NAMALWA (cell line): ENCODE measurements around the gene JPH2.
"Not testable (repeated sequence)": the region's sequence is repeated elsewhere in the genome, so short reads cannot be mapped to it uniquely, and the experiment has no call there.

Source experiments
- DNase-seq: peaks from one replicate; pipeline ENCODE4 v3.0.0-alpha.2; 2015; ENCODE audit warnings: low spot score

The JPH2 gene

DNA sequence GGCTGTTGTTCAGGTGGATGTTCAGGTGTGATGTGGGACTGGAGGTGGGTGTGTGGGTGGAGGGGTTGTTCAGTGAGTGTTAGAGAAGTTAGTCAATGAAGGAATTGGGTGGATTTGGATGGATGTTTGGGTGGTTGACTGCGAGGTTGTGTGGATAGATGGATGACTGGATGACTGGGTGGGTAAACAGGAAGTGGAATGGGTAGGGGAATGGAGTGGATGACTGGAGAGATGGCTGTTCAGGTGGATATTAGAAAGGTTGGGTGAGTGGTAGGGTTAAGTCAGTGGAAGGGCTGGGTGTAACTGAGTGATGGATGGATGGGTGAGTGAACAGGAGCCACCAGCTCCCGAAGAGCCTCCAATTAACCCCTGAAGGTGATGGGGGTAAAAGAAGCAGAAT, 27.9 kb downstream of the JPH2 start:
- no peak for DNase-seq

DNA sequence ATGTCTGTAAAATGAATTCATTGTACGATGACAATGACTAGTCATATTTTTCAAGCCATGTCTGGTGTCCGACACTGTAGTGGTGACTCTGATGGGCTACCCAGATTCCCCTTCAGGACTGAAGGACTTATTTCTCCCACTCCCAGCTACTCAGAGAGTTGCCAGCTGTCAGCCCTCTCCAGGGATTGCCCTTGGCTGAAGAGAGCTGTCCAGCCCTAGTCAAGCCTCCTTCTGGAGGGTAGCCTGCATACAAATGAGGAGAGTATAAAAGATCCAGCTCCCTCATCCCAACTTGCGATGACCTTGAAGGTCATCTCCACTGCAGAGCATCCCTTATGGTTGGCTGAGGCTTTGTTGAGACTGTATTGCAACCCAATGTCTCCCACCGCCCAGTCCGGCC, 29.9 kb downstream of the JPH2 start:
- no peak for DNase-seq

DNA sequence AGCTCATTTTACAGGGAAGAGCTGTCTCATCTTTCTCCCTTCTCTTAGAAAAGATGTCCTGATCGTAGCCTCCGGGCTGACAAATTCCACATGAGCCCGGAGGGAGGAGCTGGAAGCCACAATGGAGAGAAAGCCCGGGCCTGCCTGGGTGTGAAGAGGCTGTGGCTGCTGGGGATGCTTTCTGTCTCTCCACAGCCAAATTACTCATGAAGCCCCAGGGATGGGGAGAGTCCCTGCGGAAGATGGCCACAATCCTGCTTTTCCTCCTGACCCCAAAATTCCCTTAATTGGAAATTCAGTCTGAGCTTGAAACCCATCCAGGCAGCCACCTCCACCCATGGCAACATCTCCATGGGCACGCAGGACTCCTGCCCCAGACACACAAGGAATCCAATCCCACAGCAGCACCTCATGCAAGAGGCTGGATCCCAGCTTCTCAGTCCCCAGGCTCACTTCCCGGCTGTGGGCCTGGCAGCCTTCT, 32.4 kb downstream of the JPH2 start:
- DNase-seq = no peak

DNA sequence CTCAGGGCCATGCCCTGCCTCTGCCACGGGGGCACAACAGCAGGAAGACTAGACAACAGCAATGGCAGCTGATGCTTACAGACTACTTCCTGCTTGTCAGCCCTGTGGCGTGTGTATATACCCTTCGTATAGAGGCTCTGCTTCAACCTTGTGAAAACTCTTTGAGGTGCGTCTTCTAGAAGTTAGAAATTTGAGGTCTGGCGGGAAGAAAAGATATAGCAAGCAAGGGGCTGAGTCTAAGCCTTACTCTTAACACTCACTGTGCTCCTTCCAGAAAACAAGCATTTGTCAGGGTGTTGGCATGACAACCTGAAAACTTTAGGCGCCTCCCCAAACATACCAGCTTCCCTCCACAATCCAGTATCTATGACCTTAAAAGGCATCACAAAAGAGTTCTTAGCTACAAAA, 33.3 kb downstream of the JPH2 start:
- DNase-seq = no peak

- no peak for DNase-seq
Observed at GRCh38 chr20:44151621-44152416, 35.2 kb downstream of the JPH2 start.

GRCh38 chr20:44146272-44146671, 40.7 kb downstream of the JPH2 start:
- DNase-seq = no peak

DNA sequence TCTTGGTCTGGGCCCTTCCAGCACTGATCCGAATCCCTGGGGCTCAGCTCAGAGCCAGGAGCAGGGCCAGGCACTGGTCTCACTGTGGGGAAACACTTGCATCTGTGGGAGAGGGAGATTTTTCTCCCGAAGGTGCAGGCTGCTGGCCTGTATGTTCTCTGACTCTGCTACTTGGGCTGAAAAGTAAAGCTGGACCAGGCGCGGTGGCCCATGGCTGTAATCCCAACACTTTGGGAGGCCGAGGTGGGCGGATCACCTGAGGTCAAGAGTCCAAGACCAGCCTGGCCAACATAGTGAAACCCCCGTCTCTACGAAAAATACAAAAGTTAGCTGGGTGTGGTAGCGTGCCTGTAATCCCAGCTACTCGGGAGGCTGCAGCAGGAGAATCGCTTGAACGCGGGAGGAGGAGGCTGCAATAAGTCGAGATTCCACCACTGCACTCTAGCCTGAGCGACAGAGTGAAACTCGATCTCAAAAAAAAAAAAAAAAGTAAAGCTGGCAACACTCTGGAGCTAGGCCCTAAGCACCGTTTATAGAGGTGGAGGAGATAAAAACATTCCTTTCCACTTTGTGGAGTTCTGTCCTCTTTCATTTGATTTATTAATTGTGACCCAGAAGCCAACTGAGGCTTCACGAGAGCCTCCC, 41.7 kb downstream of the JPH2 start:
- DNase-seq = no peak

DNA sequence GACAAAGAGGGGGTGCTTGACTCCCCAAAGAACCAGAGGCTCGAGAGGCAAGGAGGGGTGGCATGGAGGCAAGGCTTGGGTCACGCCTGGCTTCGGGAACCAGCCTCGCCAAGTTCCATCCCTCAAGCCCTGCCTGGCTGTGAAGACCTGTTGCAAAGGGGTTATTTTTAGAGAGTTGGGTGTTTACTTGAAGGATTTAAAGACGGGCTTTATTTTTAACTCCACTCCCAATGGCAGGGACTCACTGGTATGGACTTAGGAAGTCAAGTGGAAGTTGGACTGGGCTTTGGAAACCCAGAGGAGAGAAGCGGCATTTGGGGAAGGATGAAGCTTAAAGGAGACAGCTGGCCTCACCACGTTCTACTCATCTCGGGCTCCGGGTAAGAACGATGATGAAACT, 43.1 kb downstream of the JPH2 start:
- no peak for DNase-seq

GRCh38 chr20:44142413-44142812, 44.6 kb downstream of the JPH2 start:
- DNase-seq = no peak

DNA sequence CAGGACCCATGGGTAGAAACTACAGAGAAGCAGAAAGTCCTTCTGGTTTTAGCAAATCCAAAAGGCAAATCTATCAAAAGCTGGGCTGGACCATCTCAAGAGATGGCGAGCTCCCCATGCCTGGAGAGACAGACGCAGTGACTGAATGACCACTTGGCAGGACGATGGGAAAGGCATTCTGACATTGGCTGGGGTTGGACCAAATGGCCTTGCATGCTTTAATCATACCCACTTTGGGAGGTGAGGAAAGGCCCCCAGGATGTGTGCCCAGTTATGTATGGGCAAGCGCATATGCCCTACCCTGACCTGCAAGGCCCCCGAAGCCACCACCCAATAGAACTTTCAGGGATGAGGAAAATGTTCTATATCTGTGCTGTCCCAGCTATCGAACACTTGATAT, 45.1 kb downstream of the JPH2 start:
- DNase-seq = no peak

DNA sequence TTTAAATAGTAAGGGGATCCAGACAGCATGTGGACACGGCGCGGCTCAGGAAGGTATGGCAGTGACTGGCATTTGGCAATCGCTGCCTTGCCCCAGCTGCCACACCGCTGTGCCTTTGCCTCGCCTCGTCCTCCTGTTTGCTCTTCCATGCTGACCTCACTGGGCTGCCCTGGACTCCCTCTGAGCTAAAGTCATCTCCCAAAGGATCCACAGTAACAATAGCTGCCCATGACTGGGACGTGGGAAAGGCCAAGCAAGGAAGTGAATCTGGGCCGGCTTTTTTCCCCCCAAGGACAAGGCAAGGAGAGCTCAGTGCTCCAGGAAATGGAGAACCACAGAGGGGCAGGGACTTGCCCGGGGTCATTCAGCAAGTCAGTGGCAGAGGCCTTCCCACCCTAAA, 48.1 kb downstream of the JPH2 start:
- no peak for DNase-seq

DNA sequence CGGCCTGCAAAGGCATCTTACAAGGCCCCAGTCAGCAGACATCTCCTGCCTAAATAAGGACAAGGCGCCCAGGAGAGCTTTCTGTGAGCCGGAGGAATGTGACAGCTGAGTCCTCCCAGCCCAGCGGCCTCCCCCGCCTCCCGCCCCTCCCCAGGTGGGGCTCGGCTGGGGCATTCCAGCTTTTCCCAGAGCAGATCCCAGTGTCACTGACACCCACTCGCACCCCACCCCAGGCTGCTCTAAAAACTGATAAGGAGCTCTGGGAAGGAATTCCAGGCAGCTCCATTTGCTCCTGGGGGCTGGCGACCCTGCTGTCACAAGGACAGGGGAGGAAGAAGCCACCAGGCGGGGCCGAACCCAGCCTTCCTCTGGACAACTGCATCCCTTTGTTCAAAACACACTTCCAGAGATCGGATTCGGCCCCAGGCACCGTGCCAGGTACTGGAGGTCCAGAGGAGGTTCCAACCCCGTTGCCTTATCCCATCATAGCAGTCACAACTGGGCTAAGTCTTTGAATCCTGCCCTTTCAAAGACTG, 49.7 kb downstream of the JPH2 start:
- DNase-seq = no peak

- DNase-seq = no peak
Observed at GRCh38 chr20:44136579-44137265, 50.3 kb downstream of the JPH2 start.

DNA sequence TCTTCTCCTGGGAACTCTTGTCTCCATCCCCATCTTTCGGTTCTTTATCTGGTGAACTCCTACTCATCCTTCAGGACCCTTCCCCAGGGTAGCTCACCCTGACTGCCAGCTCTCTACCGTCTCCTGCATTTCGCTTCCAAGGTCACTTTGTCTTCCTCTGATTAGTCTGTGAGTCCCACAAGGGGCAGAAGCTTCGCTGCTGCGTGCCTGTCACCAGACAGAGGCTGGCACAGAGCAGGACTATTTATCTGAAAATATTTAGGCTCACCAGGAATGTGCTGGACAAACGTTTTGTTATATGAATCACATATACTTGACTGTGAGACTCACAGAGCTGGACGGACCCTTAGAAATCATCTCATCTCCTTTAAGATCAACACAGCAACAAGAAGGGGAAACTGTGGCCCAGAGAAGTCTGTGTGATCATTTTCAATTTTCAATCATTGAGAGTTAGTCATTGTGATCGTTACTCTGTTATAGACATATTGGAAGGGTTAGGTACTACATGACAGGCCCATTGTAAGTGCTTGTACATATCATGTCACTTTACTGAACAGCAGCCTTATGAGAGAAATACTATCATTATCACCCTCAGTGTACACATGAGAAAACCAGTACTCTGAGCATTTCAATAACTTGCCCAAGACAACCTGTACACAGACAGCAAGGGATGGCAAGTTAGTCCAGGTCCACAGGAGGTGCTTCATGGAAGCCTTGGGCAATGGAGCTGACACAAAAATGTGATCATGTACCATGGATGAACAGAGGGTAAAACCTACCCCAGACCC, 51.4 kb downstream of the JPH2 start:
- no peak for DNase-seq

GRCh38 chr20:44135012-44135412, 52.0 kb downstream of the JPH2 start:
- peak; percentile 15 for DNase-seq

GRCh38 chr20:44133424-44133823, 53.6 kb downstream of the JPH2 start:
- no peak for DNase-seq

DNA sequence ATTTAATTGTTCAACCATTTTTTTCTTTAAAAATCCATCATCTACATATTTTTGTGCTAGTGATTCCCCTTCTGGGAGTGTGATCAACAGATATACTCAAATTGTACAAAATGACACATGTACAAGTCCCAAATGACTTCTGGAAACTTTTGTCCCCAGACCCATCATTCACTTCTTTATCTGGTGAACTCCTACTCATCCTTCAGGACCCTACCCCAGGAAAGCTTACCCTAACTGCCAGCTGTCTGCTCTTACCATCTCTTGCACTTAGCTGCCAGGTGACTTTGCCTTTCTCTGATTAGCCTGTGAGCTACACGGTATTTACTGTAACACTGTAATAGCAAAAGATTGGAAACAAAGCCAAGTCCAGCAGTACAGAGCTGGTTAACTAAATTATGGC, 55.3 kb downstream of the JPH2 start:
- DNase-seq = no peak

GRCh38 chr20:44129911-44130718, 56.9 kb downstream of the JPH2 start:
- no peak for DNase-seq

DNA sequence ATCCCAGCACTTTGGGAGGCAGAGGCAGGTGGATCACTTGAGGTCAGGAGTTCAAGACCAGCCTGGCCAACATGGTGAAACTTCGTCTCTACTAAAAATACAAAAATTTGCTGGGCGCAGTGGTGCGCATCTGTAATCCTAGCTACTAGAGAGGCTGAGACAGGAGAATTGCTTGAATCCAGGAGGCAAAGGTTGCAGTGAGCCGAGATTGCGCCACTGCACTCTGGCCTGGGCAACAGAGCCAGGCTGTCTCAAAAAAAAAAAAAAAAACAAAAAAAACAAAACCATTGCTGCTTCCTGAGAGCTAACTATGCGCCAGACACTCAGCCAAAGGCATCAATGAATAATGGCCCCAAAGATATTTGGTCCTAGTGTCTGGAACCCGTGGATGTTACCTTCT, 57.7 kb downstream of the JPH2 start:
- not testable (repeated sequence) for DNase-seq

GRCh38 chr20:44126445-44126844, 60.5 kb downstream of the JPH2 start:
- no peak for DNase-seq
